RWPE2 (cell line): Measurements from ENCODE around the gene RBBP6.

Experiments used
- ATAC-seq: fragments of 200-7000 bp; cut with Tn5 transposase; 3 replicates; pipeline ENCODE4 v1.9.1; 2021; ENCODE audit warnings: low read depth
- DNase-seq: peaks from one replicate; pipeline ENCODE4 v3.0.0-alpha.2; 2020; ENCODE audit warnings: low spot score
- H3K27ac ChIP-seq: fragments of 450-650 bp; 2 replicates; pipeline ENCODE4 v1.5.1; 2017; ENCODE audit warnings: mild to moderate bottlenecking; ENCODE audit not compliant: poor library complexity, severe bottlenecking
- H3K27me3 ChIP-seq: fragments of 250-450 bp; sonication (Bioruptor Pico); 2 replicates; pipeline ENCODE4 v1.5.1; 2021; ENCODE audit warnings: mild to moderate bottlenecking, moderate library complexity; ENCODE audit not compliant: insufficient read depth, poor library complexity, severe bottlenecking
- H3K36me3 ChIP-seq: fragments of 250-450 bp; sonication (Bioruptor Pico); 2 replicates; pipeline ENCODE4 v1.5.1; 2020; ENCODE audit warnings: low read depth, mild to moderate bottlenecking, moderate library complexity
- H3K4me1 ChIP-seq: fragments of 250-450 bp; sonication (Bioruptor Pico); 2 replicates; pipeline ENCODE4 v1.5.1; 2021; ENCODE audit warnings: mild to moderate bottlenecking, moderate library complexity; ENCODE audit not compliant: insufficient read depth, poor library complexity, severe bottlenecking
- H3K4me3 ChIP-seq: fragments of 250-450 bp; sonication (Bioruptor Pico); 2 replicates; pipeline ENCODE4 v1.5.1; 2021; ENCODE audit warnings: mild to moderate bottlenecking, moderate library complexity; ENCODE audit not compliant: severe bottlenecking
- H3K9me3 ChIP-seq: fragments of 250-450 bp; sonication (Bioruptor Pico); 2 replicates; pipeline ENCODE4 v1.5.1; 2021; ENCODE audit warnings: mild to moderate bottlenecking, moderate library complexity; ENCODE audit not compliant: severe bottlenecking
- TF ChIP-seq, protein P1 (sequence below): fragments of 450-650 bp; IDR thresholded peaks from one replicate; pipeline ENCODE4 v1.5.1; 2017; ENCODE audit warnings: mild to moderate bottlenecking, moderate library complexity; ENCODE audit not compliant: poor library complexity, severe bottlenecking

Gene RBBP6

GRCh38 chr16:24552705-24553246 lies 13.4 kb downstream of the RBBP6 start:
- peaks cover 92% of the 10 kb centered on the region for H3K36me3 ChIP-seq
- DNase-seq (no peak), ATAC-seq (no peak)
- no peaks in the 10 kb centered on the region for H3K27me3 ChIP-seq
- H3K4me3 ChIP-seq: no peak overlapping the region
- no peak overlapping the region for H3K27ac ChIP-seq
- no peaks in the 10 kb centered on the region for H3K9me3 ChIP-seq
- no peaks in the 10 kb centered on the region for H3K4me1 ChIP-seq
- TF ChIP-seq, protein P1, sequence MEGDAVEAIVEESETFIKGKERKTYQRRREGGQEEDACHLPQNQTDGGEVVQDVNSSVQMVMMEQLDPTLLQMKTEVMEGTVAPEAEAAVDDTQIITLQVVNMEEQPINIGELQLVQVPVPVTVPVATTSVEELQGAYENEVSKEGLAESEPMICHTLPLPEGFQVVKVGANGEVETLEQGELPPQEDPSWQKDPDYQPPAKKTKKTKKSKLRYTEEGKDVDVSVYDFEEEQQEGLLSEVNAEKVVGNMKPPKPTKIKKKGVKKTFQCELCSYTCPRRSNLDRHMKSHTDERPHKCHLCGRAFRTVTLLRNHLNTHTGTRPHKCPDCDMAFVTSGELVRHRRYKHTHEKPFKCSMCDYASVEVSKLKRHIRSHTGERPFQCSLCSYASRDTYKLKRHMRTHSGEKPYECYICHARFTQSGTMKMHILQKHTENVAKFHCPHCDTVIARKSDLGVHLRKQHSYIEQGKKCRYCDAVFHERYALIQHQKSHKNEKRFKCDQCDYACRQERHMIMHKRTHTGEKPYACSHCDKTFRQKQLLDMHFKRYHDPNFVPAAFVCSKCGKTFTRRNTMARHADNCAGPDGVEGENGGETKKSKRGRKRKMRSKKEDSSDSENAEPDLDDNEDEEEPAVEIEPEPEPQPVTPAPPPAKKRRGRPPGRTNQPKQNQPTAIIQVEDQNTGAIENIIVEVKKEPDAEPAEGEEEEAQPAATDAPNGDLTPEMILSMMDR: no peak

GRCh38 chr16:24553983-24554382 lies 14.6 kb downstream of the RBBP6 start:
- Histone ChIP-seq H3K36me3 (peaks cover 92% of the 10 kb centered on the region), H3K4me1 (no peaks in the 10 kb centered on the region), H3K27me3 (no peaks in the 10 kb centered on the region), H3K9me3 (no peaks in the 10 kb centered on the region), H3K4me3 (no peak overlapping the region), H3K27ac (no peak overlapping the region)
- ATAC-seq (no peak), DNase-seq (no peak)
- TF ChIP-seq, protein P1: no peak

DNA sequence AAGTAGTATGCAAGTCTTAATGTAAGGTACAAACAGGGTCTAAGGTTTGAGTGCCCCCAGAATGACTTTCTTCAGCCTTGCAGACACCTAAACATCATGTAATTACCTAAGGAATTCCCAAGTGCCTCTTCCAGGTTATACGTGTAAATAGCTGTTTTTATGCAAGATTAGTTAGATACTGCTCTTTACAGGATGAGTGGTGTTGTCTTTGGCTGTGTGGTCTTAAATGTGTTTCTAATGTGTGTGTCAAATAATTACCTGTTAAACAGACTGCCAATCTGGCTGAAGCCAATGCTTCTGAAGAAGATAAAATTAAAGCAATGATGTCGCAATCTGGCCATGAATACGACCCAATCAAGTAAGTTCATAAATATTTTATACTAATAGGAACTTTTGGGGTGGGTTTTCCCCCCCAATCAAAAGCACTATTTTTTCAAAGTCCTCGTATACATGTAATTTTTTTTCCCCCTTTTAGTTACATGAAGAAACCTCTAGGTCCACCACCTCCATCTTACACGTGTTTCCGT lies 16.0 kb downstream of the RBBP6 start:
- no peak overlapping the region for H3K4me3 ChIP-seq
- H3K27ac ChIP-seq: no peak overlapping the region
- no peaks in the 10 kb centered on the region for H3K27me3 ChIP-seq
- H3K36me3 ChIP-seq: peaks cover 92% of the 10 kb centered on the region
- DNase-seq: no peak
- H3K4me1 ChIP-seq: no peaks in the 10 kb centered on the region
- TF ChIP-seq, protein P1: no peak
- ATAC-seq: no peak
- H3K9me3 ChIP-seq: no peaks in the 10 kb centered on the region

GRCh38 chr16:24562811-24563210 lies 23.4 kb downstream of the RBBP6 start:
- ATAC-seq: no peak
- H3K36me3 ChIP-seq: peaks cover 100% of the 10 kb centered on the region
- TF ChIP-seq, protein P1: no peak

DNA sequence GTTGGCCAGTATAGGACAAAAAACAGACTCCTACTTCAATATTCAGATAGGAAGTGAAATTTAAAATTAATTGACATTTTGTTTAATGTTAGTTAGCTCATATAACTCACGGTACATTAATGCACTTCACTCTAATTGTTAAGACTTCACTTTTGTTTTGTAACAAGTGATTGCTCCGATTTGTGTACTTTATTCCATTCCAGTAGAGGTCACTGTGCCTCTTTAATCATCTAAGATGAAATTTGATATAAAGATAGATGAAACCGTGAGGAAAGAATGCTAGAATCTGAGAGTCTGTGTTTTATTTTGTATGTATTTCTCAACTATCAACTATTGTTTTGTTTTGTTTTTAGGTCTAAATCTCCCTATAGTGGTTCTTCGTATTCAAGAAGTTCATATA lies 29.0 kb downstream of the RBBP6 start:
- ATAC-seq: no peak
- Histone ChIP-seq H3K27ac (no peak overlapping the region), H3K27me3 (no peaks in the 10 kb centered on the region), H3K36me3 (peaks cover 98% of the 10 kb centered on the region), H3K4me3 (no peak overlapping the region), H3K4me1 (no peaks in the 10 kb centered on the region), H3K9me3 (no peaks in the 10 kb centered on the region)
- no peak for DNase-seq
- TF ChIP-seq, protein P1: peak; percentile 57

More at GRCh38 chr16:24562811-24563210, 23.4 kb downstream of the RBBP6 start:
- no peaks in the 10 kb centered on the region for H3K27me3 ChIP-seq
- DNase-seq: no peak
- no peaks in the 10 kb centered on the region for H3K4me1 ChIP-seq
- H3K4me3 ChIP-seq: no peak overlapping the region
- no peak overlapping the region for H3K27ac ChIP-seq
- no peaks in the 10 kb centered on the region for H3K9me3 ChIP-seq
